ENCODE results near the gene NSUN7.

Gene NSUN7

DNA sequence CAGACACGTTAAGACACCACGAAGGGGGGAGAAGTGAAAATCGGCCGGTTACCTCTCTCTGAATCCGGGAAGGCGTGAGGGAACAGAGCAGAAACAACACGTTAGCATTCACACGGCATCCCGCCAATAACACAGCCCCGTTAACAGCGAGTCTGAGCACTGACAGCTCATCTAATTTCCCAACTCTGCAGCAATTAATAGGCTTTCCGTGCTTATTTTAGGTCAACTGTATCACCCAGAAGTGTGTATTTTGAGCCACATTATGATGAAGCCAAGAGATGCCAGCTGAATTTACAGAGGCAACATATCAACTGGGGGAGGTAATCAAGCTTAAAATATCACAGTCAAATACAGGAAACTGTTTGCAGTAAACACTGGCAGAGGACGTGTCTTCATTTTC, 92.6 kb downstream of the NSUN7 start:
- no peak overlapping the region for H3K4me3 ChIP-seq (ENCODE audit: control insufficient read depth, low read depth, low read length)
- no peak for DNase-seq (ENCODE audit: low read depth)
- TF ChIP-seq, protein P1, sequence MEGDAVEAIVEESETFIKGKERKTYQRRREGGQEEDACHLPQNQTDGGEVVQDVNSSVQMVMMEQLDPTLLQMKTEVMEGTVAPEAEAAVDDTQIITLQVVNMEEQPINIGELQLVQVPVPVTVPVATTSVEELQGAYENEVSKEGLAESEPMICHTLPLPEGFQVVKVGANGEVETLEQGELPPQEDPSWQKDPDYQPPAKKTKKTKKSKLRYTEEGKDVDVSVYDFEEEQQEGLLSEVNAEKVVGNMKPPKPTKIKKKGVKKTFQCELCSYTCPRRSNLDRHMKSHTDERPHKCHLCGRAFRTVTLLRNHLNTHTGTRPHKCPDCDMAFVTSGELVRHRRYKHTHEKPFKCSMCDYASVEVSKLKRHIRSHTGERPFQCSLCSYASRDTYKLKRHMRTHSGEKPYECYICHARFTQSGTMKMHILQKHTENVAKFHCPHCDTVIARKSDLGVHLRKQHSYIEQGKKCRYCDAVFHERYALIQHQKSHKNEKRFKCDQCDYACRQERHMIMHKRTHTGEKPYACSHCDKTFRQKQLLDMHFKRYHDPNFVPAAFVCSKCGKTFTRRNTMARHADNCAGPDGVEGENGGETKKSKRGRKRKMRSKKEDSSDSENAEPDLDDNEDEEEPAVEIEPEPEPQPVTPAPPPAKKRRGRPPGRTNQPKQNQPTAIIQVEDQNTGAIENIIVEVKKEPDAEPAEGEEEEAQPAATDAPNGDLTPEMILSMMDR (conservative IDR thresholded peaks at IDR 0.05; ENCODE audit: control insufficient read depth, insufficient read depth, low read depth, low read length) = no peak

DNA sequence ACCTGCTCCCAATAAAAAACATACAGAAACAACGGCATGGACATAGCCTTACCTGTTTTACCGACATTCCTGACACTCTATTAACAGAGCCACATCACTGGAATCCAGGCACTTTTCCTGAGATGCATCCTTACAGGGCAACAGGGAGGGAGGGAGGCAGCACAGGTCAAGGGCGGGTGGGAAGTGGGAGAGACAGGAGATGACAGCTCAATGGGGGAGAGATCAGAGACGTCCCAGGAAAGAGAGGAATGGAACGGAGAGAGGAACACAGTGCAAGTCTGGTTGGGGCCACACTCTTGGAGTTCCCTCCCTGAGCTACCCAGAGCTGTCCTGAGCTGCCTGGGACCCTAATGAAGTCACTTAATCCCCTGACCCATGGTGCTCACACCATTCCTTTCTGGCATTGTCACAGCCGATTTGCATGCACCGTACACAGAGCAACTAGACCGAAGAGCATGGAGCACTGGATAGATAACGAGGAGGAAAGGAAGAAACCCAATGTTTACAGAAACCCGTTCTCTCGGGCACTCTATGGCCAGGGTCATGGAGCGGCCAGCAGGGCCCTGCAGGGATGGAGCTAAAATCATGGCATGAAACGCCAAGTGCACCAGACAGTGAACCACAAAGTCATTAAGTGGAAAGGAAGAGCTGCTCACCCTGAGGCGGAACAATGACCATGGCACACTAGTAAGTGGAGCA, 93.1 kb downstream of the NSUN7 start:
- no peak overlapping the region for H3K4me3 ChIP-seq (ENCODE audit: control insufficient read depth, low read depth, low read length)
- TF ChIP-seq, protein P1 (conservative IDR thresholded peaks at IDR 0.05; ENCODE audit: control insufficient read depth, insufficient read depth, low read depth, low read length) = no peak
- no peak for DNase-seq (ENCODE audit: low read depth)

DNA sequence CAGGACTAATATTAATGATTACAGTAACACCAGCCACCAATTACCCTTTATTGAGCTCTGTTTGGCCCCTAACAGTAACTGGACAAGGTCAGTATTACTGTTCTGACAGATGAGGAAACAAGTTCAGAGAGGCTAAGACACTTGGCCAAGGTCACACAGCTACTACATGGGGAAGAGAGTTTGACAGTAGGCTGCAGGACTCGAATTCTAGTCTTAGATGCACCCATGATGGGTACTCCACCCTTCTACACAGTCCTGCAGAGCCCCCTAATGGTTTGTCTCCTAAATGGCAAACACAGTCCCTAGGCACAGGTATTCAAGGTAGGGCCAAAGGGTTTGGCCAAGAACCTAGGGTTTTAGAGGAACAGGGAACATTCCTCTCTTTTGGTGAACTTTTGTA, 93.9 kb downstream of the NSUN7 start:
- no peak for DNase-seq (ENCODE audit: low read depth)
- TF ChIP-seq, protein P1 (conservative IDR thresholded peaks at IDR 0.05; ENCODE audit: control insufficient read depth, insufficient read depth, low read depth, low read length) = peak; percentile 2
- H3K4me3 ChIP-seq (ENCODE audit: control insufficient read depth, low read depth, low read length) = no peak overlapping the region

DNA sequence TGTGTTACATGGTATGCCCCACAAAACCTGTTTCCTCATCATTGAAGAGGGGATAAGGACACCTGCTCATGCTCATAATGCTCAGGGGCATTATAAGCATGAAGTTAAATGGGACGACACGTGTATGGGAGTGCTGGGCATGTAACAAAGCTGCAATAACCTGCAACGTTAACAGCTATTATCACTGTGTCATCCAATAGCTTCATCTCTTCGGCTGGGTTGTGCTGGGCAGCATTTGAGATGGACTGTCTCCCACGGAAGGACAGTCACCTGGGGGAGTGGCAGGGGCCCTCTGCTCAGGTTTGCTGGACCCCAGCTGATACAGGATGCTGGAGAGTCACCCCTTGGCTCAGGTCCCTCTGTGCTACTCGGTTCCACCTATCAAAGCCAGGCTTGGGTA, 94.5 kb downstream of the NSUN7 start:
- no peak overlapping the region for H3K4me3 ChIP-seq (ENCODE audit: control insufficient read depth, low read depth, low read length)
- DNase-seq (ENCODE audit: low read depth) = no peak
- TF ChIP-seq, protein P1 (conservative IDR thresholded peaks at IDR 0.05; ENCODE audit: control insufficient read depth, insufficient read depth, low read depth, low read length) = no peak

DNA sequence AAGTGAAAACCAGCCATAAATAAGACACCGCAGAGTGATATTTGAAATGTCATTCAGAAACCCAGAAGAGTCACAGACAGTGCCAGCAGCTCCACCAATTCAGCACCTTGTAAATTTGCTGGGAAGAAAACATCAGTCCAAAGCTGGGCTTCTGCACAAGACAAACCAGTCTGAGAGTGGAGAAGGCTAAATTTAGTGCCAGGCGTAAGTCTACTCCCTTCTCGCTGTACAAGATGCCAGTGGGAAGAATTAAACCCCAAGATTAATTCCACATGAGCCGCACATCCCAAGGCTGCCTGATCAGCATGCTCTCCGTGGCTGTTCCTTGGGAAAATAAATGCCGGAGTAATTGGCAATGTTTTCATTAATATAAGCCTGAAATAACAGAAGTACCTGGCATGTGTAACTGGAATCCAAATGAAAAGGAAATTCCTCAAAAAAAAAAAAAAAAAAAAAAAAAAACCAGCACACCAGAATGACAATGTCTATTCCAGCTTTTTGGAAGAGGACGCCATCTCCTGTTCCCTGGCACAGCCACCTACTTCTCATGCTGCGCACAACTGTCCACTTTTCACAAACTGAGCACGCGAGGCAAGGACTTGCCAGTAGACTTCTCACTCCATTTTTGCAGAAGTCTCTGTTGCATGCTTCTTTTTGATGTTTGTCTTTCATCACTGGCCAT, 95.5 kb downstream of the NSUN7 start:
- no peak overlapping the region for H3K4me3 ChIP-seq (ENCODE audit: control insufficient read depth, low read depth, low read length)
- DNase-seq (ENCODE audit: low read depth) = no peak
- TF ChIP-seq, protein P1 (conservative IDR thresholded peaks at IDR 0.05; ENCODE audit: control insufficient read depth, insufficient read depth, low read depth, low read length) = no peak

DNA sequence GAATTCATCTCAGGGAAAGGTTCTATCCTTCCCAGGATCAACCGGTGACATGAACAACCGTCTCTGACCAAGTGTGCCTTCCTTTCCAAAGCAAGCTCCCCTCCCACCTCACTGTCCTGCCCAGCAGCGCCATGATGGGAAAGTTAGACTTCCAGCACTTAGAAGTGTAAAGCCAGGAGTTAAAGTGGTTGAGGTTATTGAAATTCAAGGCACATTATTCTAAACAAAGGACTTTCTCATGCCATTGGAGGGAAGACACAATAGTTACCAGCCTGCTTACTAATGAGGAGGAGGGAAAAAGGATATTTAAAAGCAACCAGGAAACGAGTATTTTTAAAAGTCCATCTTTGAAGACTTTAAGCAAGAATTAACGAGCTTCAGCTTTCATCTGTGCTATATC, 96.8 kb downstream of the NSUN7 start:
- no peak overlapping the region for H3K4me3 ChIP-seq (ENCODE audit: control insufficient read depth, low read depth, low read length)
- TF ChIP-seq, protein P1 (conservative IDR thresholded peaks at IDR 0.05; ENCODE audit: control insufficient read depth, insufficient read depth, low read depth, low read length) = no peak
- DNase-seq (ENCODE audit: low read depth) = no peak
